GM21381 (cell line): ENCODE measurements around the gene BFSP1.

Source experiments
- ATAC-seq: cut with Tn5 transposase; IDR thresholded peaks from one replicate; pipeline ENCODE4 v1.9.1; 2021; ENCODE audit warnings: mild to moderate bottlenecking, moderate library complexity; ENCODE audit not compliant: unreplicated experiment

Gene BFSP1

GRCh38 chr20:17530716-17531664, at the start of gene BFSP1:
Gene BFSP1, minus strand, starts transcription at chr20:17531379. Its CDS starts 50 bp downstream, at chr20:17531329.
- peak; percentile 41 for ATAC-seq

- ATAC-seq: no peak
Measured at GRCh38 chr20:17580895-17581294, 49.7 kb upstream of the BFSP1 start.

DNA sequence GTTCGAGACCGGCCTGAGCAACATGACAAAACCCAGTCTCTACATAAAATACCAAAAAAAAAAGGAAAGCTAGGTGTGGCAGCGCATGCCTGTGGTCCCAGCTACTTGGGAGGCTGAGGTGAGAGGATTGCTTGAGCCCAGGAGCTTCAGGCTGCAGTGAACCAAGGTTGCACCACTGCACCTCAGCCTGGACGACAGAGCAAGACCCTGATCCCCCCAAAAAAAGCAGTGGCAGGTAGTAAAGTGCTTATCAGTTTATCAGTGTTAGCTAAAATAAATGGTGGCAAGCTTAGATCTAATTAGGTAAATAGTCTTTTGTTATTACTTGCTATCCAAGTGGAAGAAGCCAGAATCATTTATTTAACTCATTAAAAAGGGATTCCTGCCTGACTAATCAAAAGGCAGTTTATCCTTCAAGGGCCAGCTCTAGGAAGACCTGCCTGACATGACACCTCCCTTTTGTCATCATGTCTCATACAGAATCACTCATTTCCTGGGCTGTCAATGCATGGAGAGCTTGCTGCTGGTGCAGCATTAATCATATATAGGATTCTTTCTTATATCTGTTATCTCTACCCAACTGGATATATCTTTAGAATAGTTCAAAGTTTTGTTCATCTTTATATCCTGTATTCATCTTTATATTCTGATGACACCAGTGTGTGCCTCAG, 48.3 kb upstream of the BFSP1 start:
- no peak for ATAC-seq

DNA sequence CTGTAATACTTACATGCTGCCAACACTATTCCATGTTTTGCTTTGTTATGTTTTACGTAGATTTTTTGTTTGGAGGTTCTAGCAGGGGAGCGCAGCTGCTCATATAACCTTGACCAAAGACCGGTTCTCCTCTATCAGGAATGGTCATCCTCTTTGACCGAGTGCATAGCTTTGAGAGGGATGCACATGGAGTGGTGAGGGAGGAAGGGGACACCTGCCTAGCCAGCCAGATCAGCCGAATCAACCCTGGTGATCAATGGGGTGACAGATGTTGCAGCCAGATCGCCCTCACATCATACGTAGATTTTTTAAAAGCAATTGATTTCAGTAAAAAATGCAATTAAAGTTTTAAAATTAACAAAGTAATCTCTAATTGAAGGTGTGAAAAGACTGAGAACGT, 45.0 kb upstream of the BFSP1 start:
- no peak for ATAC-seq

DNA sequence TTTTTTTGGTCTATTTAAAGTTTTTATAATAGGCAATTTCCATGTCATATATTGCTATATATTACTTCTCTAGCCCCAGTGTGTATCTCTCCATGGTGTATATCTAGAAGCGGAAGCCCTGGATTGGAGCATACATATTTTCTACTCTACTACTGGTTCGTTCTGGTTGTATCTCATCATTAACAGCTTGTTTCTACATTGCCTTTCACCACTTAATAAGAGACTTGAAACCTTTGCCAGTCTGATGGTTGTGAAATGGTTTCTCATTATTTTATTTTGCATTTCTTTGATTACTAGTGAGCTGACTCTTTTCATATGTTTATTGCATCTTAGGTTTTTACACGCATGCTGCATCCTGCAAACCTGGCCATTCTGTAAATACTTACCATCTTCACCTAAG, 42.3 kb upstream of the BFSP1 start:
- ATAC-seq: no peak

DNA sequence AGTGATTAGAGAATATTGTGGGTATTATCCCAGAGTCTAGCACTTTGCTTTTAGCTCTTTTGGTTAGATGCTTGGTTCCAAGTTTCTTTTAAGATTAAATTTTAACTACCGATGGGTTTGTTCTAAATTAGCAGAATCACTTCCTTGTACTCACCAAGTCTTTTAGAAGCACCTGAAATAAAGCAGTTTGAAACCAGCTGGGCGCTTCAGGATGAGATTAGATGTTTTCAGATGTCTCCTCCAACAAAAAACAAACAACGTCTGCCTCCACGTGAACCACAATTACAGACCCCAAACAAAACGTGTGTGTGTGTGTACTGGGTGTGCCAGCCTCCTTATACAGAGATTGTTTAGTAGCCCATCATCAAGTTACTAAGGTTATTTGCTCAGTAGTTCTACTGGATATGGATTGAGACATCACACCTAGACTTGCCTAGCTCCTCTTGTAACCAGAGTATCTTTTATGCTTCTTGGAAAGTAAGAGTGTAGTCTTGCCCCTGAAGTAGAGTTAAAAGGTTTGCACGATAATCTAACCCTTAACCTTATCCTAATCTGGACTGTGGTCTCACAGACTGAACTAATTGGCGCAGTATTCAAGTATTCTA, 41.0 kb upstream of the BFSP1 start:
- ATAC-seq: no peak

GRCh38 chr20:17571153-17571527, 40.0 kb upstream of the BFSP1 start:
- ATAC-seq: no peak

- ATAC-seq: peak; percentile 36
Measured at GRCh38 chr20:17570347-17571152, 39.4 kb upstream of the BFSP1 start.

- ATAC-seq: peak; percentile 94
Measured at GRCh38 chr20:17569616-17570346, 38.6 kb upstream of the BFSP1 start, which contains the start of gene DSTN. Gene DSTN, plus strand, starts transcription at chr20:17570075. Its CDS starts 134 bp downstream, at chr20:17570209.

DNA sequence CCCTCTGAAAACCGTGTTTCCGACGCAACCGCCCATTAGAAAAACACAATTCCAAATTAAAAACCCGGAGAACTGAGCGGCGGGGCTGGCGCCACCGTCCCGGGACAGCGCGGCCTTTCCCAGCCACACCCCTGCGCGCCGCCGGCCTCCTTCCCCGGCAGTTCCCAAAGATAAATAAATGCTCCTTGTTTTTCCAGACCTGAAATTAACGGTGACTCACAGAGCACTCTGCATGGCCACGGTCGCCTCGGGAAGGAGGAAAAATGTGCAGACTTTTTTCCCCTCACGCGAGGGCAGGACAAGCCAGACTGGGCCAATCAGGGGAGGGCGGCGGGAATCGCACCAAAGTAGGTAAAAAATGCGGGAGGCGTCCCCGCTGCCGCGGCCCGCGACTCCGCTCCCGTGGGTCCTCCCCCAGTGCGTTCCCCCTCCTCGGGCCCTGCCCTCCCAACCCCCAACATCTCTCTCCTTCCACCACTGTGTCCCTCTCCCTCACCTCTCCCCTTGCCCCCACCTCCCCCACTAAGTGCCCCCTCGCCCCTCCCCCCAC, 37.9 kb upstream of the BFSP1 start:
- ATAC-seq: no peak

DNA sequence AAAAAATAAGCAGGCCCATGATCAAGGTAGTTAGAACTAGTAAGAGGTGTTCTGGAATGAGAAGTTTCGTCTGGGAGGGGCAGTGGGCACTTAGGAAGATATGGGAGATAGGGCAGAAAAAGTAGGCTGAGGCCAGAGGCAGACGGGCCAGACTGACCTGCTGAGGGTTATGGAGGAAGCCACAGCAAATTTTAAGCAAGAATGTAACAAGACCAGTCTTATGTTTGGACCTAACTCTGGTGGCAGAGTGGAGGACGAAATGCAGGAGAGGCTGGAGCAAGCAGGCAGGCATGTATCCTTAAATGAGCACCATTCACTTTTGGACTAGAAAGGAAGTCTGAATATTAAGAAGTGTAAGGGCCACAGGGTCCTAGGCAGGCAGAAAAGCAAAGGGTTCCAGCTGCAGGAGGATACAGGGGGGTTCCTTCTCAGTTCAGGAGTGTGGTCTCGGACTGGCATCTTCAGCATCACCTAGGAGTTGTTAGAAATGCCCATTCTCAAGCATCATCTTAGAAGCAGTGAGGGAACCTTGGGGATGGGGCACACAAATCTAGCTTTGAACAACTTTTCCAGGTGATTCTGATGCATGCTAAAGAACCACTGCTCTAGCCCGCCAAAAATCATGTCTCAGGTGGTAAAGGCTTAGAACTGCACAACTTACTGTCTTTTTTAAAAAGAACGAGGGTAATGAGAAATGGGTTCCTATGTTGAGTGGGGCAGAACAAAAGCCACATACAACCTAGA, 37.0 kb upstream of the BFSP1 start:
- ATAC-seq: no peak

- no peak for ATAC-seq
Measured at GRCh38 chr20:17566345-17566744, 35.2 kb upstream of the BFSP1 start.

DNA sequence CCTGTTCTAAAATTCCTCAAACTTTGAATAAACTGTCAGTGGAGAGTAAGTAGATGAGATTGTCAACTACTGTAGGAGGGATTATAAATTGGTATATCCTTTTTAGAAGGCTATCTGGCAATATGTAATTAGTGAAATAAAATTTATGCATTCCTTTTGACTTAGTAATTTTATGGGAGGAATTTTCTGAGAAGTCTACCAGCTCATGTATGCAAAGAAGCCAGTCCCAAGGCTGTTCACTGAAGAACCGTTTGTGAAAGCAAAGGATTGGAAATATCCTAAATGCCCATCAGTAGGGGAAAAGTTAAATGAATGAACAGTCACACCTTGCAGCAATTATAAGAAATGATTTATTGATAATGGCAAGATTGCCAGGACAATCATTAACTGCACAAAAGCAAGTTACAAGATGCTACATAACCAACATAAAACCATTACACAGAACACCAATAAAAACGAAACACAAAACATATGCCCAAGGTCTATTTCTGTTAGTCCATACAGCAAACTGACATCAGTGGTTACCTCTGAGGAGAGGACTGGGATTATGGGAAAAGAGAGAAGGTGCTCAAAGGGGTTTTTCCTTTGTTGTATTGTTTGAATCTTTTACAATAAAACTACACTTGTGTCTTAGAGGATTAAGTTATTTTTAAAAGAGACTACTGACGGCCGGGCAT, 34.1 kb upstream of the BFSP1 start:
- no peak for ATAC-seq

GRCh38 chr20:17562804-17563305, 31.7 kb upstream of the BFSP1 start:
- ATAC-seq: no peak

DNA sequence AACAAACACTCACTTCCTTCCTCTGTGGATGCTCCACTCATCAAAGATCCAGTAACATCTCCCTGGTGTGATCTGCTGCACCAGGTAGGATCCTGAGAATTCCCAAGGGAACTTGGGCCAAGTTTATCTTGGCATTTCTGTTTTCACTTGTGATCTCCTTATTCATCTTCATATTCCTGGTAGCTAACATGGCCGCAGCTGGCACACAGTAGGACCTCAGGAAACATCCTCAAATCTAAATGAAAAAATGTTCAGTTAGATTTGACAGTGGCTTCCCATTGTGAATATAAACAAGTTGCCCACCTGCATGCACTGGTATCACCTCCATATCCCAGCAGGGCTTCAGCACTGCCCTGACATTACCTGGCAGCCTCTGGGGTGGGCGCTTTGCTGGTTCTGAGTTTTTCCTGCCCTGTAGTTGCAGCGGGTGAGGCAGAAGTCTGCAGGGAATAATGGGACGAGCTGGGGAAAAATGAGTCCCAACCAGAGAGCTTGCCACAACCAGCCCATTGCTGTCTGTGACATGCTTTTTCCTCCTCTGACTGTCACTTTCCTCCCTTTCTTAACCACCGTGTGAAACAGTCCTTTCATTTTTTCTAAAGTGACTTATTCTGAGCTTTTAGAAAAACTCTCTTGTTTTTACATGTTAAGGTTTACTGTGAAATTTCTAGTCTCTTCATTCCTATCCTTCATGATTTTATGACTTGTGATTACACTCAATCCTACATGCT, 29.3 kb upstream of the BFSP1 start:
- ATAC-seq: no peak

DNA sequence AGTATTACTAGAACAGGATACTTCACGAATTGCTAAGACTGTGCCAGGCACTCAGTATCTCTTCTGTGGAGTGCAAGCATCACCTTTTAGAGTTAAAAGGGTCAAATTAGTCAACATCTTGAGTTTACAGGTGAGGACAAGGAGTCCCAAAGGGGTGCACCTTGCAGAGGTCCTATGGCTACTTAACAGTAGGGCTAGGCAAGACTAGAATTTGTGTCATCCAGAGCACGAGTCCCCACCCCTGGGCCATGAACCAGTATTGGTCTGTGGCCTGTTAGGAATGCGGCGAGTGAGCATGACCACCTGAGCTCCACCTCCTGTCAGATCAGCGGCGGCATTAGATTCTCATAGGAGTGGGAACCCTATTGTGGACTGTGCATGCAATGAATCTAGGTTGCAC, 28.2 kb upstream of the BFSP1 start:
- ATAC-seq: no peak

DNA sequence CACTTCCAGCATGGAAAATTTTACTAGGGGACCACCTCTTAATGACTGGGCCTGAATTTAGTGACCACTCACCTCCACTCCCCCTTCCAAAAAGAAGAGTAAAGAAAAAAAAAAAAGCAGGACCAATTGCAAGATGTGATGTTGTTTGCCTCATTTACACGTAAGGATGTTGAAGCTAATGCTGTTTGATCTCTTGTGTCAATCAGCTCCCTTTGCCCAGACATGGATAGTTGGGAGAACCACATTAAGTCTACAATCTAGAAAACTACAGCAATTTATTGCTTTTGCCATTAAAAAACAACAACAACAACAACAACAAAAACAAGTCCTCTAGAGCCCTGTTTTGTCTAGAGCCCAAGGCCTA, 27.7 kb upstream of the BFSP1 start:
- no peak for ATAC-seq
